Stomach (tissue), 9 donors: Measurements from ENCODE around the gene EFL1. TPM values are rescaled to one million over a fixed set of nuclear protein-coding genes. Genes with fewer than 3 reads are reported as not detected.
A peak's percentile ranks its signal among the peaks of the same experiment; 100 is the strongest.
"Not testable (repeated sequence)": the region's sequence is repeated elsewhere in the genome, so short reads cannot be mapped to it uniquely, and the experiment has no call there.

Experiments used
- DNase-seq, 2 donors: peaks; one replicate each; pipeline versions ENCODE4 v3.0.0 to v3.0.0-alpha.2; 2013 to 2019
- H3K27ac ChIP-seq, 5 donors: fragments of 200-600 bp in 4 of 5; sonication (generic) in 4 of 5; one replicate each; pipeline ENCODE4 v1.5.1; 2013 to 2019; ENCODE audit warnings: mild to moderate bottlenecking in 1 of 5, moderate library complexity in 1 of 5
- H3K27me3 ChIP-seq, 3 donors: fragments of 200-600 bp; sonication (generic); one replicate each; pipeline ENCODE4 v1.5.1; 2017 to 2019; ENCODE audit warnings: mixed run types in 1 of 3
- H3K36me3 ChIP-seq, 4 donors: fragments of 200-600 bp; sonication (generic); 1 replicate in 3 of 4; 2 replicates in 1 of 4; pipeline ENCODE4 v1.5.1; 2016 to 2019
- H3K4me1 ChIP-seq, 4 donors: fragments of 200-600 bp; sonication (generic); one replicate each; pipeline ENCODE4 v1.5.1; 2016 to 2019
- H3K4me3 ChIP-seq, 4 donors: fragments of 200-600 bp; sonication (generic) in 3 of 4; one replicate each; pipeline ENCODE4 v1.5.1; 2016 to 2019; ENCODE audit warnings: mild to moderate bottlenecking in 1 of 4
- H3K9me3 ChIP-seq, 4 donors: fragments of 200-600 bp; sonication (generic); one replicate each; pipeline ENCODE4 v1.5.1; 2016 to 2019
- EP300 ChIP-seq: sonication (generic); formaldehyde crosslinking; IDR thresholded peaks from one replicate; pipeline ENCODE4 v1.6.1; 2017; ENCODE audit warnings: antibody characterized with exemption
- POLR2A ChIP-seq, 4 donors: fragments of 450-650 bp; IDR thresholded peaks; one replicate each; pipeline ENCODE4 v1.6.1; 2016; ENCODE audit warnings: antibody characterized with exemption in 4 of 4, control low read depth in 2 of 4, mild to moderate bottlenecking in 1 of 4, moderate library complexity in 1 of 4
- POLR2AphosphoS5 ChIP-seq, 3 donors: sonication (generic); formaldehyde crosslinking; IDR thresholded peaks; one replicate each; pipeline ENCODE4 v1.6.1; 2016; ENCODE audit warnings: antibody characterized with exemption in 3 of 3
- WGBS, 5 donors: extraction: QIAGEN DNeasy Blood & Tissue Kit in 3 of 5; methylation state at CpG; one replicate each; pipeline versions ENCODE4 v1.1.5 to v1.1.7; 2013 to 2018; 5-methylcytosine and 5-hydroxymethylcytosine counted together
- intact Hi-C: fragments of 100-400 bp; cut with DNase I; formaldehyde crosslinking; loops from one replicate; pipeline ENCODE4 v1.15.1; 2023; ENCODE audit warnings: low total_unique reads
- polyA plus RNA-seq, 3 donors: library from polyadenylated mRNA; stranded (reverse); fragments of 200-250 nt; gene quantifications; one replicate each; pipeline ENCODE4 v1.2.3, GENCODE V29; 2013
- total RNA-seq, 5 donors: library from RNA; depleted of rRNA; stranded (reverse); fragments of >200 nt; gene quantifications; one replicate each; pipeline versions ENCODE4 v1.1.0 to v1.2.3, GENCODE V29; 2014 to 2016
- TF ChIP-seq, protein P1 (sequence below), 7 experiments: fragments of 450-650 bp in 4 of 7; fragments of 200-600 bp in 3 of 7; sonication (generic) in 3 of 7; IDR thresholded peaks; one replicate each; pipeline ENCODE4 v1.5.1; 2016 to 2019; ENCODE audit warnings: antibody characterized with exemption in 7 of 7, control low read depth in 2 of 7, mild to moderate bottlenecking in 1 of 7
- donor health status: healthy with polysubstance abuse.
- donor health status: Bipolar disorder and iron deficiency.
- donor health status: healthy.

Gene EFL1
- total and polyA plus RNA-seq, 8 donors = 4.6 to 19.8 (median 11.1) TPM

DNA sequence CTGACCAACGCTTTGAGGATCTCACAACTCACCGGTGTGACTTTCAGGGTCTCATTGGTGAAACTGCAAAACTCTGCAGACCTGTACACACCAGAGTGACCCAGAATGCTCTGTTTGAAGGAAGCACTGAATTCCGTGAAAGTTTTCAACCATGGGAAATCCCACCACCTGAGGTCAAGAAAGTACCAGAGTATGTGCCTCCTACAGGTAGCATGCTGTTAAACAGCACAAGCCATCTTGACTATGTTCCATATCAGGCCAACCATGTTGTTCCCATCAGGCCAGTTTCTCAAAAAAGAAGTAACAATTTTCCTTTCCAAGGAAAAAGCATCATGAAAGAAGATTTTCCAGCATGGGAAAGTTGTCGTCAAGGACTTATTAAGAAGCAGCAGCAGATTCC, 19.9 kb upstream of the EFL1 start:
- H3K9me3 ChIP-seq, intact Hi-C loops, DNase-seq, H3K36me3 ChIP-seq, H3K27me3 ChIP-seq, H3K4me1 ChIP-seq, H3K27ac ChIP-seq, H3K4me3 ChIP-seq: not testable (repeated sequence)
- WGBS, 5 donors = 79 to 90% (median 85%) methylated on average over 4 of the region's 4 CpGs

DNA sequence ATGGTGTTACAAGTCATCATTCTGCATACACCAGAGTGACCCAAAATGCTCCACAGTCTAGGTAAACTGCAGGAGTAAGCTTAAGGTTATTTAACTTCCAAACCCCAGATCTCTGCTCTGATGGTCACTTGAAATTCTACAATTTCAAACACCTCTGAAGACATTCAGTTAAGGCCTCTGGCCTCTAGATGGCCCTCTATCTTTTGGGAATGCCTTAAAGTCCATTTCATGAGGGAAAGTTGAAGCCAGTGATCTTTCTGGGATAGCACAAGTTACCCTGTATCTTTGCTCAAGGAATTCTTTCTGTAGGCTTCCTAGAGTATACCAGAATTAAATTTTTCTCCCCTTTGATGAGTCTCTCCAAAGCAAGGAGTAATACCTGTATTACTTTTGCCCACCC, 18.7 kb upstream of the EFL1 start:
- DNase-seq, H3K4me3 ChIP-seq, H3K9me3 ChIP-seq, H3K27ac ChIP-seq, intact Hi-C loops, H3K27me3 ChIP-seq, H3K36me3 ChIP-seq, H3K4me1 ChIP-seq: not testable (repeated sequence)

- no peak for DNase-seq
- Histone ChIP-seq H3K9me3 (peaks cover 0 to 11% (median 8%) of the 10 kb centered on the region in 4 donors), H3K27me3 (no peaks in the 10 kb centered on the region), H3K27ac (no peak overlapping the region), H3K4me3 (no peak overlapping the region), H3K36me3 (no peaks in the 10 kb centered on the region), H3K4me1 (no peaks in the 10 kb centered on the region)
- intact Hi-C loops = no loop called here
- TF ChIP-seq POLR2A (IDR thresholded peaks at IDR 0.05) (no peak), EP300 (no peak), POLR2AphosphoS5 (IDR thresholded peaks at IDR 0.05) (no peak)
- TF ChIP-seq, protein P1, sequence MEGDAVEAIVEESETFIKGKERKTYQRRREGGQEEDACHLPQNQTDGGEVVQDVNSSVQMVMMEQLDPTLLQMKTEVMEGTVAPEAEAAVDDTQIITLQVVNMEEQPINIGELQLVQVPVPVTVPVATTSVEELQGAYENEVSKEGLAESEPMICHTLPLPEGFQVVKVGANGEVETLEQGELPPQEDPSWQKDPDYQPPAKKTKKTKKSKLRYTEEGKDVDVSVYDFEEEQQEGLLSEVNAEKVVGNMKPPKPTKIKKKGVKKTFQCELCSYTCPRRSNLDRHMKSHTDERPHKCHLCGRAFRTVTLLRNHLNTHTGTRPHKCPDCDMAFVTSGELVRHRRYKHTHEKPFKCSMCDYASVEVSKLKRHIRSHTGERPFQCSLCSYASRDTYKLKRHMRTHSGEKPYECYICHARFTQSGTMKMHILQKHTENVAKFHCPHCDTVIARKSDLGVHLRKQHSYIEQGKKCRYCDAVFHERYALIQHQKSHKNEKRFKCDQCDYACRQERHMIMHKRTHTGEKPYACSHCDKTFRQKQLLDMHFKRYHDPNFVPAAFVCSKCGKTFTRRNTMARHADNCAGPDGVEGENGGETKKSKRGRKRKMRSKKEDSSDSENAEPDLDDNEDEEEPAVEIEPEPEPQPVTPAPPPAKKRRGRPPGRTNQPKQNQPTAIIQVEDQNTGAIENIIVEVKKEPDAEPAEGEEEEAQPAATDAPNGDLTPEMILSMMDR (IDR thresholded peaks at IDR 0.05) = no peak
These were observed 12.9 kb upstream of the EFL1 start for GRCh38 chr15:82275410-82275809.

DNA sequence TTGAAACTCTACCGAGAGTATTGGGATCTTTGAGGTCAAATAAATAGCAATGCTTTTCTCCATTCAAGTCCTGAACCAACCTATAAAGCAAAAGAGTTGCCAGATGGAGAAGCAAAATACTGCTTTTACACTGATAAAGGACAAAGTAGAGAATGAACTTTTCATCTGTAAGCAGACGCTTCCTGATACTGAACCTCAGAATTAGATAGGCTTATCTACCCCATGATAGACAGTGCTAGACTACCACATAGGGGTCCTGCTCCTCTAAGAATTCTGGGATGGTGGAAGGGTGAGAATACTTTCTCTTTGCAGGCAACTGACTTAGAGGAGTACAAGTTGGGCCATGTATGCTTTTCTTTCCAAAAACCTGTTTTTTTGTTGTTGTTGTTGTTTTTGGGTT, 9.6 kb upstream of the EFL1 start:
- Histone ChIP-seq H3K4me3 (no peak overlapping the region), H3K27me3 (no peaks in the 10 kb centered on the region), H3K4me1 (peaks cover 0 to 8% (median 2%) of the 10 kb centered on the region in 4 donors), H3K36me3 (no peaks in the 10 kb centered on the region), H3K9me3 (peaks cover 0 to 11% (median 8%) of the 10 kb centered on the region in 4 donors), H3K27ac (no peak overlapping the region)
- no peak for DNase-seq
- no peak for TF ChIP-seq EP300
- TF ChIP-seq, protein P1 (IDR thresholded peaks at IDR 0.05) = no peak
- TF ChIP-seq POLR2A (IDR thresholded peaks at IDR 0.05) = no peak
- TF ChIP-seq POLR2AphosphoS5 (IDR thresholded peaks at IDR 0.05) = no peak
- 67 to 84% (median 75%) methylated on average over 2 of the region's 2 CpGs for WGBS, 5 donors
- intact Hi-C loops = no loop called here

GRCh38 chr15:82268454-82268853, 5.9 kb upstream of the EFL1 start:
- H3K36me3 ChIP-seq, intact Hi-C loops, H3K27me3 ChIP-seq, H3K27ac ChIP-seq, H3K9me3 ChIP-seq, H3K4me3 ChIP-seq: not testable (repeated sequence)
- H3K4me1 ChIP-seq = peaks cover 0 to 20% (median 12%) of the 10 kb centered on the region in 4 donors
- 12 to 68% (median 42%) methylated on average over 2 of the region's 2 CpGs for WGBS, 5 donors
- DNase-seq = peak in 1 of 2 donors; percentile 11

GRCh38 chr15:82267137-82267536, 4.6 kb upstream of the EFL1 start:
- Histone ChIP-seq H3K27ac (peak overlapping the region in 2 of 5 donors; percentile 76 to 81), H3K4me1 (peaks cover 0 to 27% (median 19%) of the 10 kb centered on the region in 4 donors)
- H3K36me3 ChIP-seq, intact Hi-C loops, H3K9me3 ChIP-seq, H3K4me3 ChIP-seq, H3K27me3 ChIP-seq, DNase-seq: not testable (repeated sequence)
- 41 to 62% (median 54%) methylated on average over 2 of the region's 2 CpGs for WGBS, 5 donors

DNA sequence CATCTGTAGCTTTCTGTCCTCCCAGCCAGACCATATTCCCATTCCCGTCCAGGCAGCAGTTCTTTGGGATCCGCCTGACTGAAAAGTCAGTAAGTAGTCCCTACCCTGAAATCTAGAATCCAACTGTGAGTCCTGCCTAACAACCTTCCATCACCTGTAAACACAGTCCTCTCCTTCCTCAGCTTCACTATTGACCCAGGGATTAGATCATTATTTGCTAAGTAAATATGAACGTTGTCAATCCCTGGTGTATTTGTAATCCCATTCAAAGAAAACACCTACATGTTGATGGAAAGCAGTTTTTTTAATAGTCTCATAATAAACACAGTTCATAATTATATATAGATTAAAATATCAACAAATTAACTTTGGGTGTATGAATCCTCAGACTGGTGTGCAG, 816 bp upstream of the EFL1 start:
- Histone ChIP-seq H3K4me1 (peaks cover 12 to 48% (median 32%) of the 10 kb centered on the region in 4 donors), H3K27ac (peak overlapping the region; percentile 69 to 88 (median 83)), H3K9me3 (no peaks in the 10 kb centered on the region), H3K27me3 (no peaks in the 10 kb centered on the region), H3K4me3 (peak overlapping the region; percentile 59 to 91 (median 71)), H3K36me3 (peaks cover 3 to 12% (median 8%) of the 10 kb centered on the region in 4 donors)
- intact Hi-C loops = no loop called here
- TF ChIP-seq POLR2A (IDR thresholded peaks at IDR 0.05) (no peak), POLR2AphosphoS5 (IDR thresholded peaks at IDR 0.05) (peak in 1 of 3 donors; percentile 40)
- TF ChIP-seq, protein P1 (IDR thresholded peaks at IDR 0.05) = no peak
- WGBS, 5 donors = 7 to 26% (median 19%) methylated on average over 3 of the region's 3 CpGs
- DNase-seq = peak in 1 of 2 donors; percentile 72

GRCh38 chr15:82261566-82262421, 740 bp downstream of the EFL1 start:
- intact Hi-C loops, H3K27me3 ChIP-seq, H3K9me3 ChIP-seq: not testable (repeated sequence)
- WGBS, 5 donors = 2 to 4% (median 3%) methylated on average over 16 to 19 of the region's 19 CpGs
- Histone ChIP-seq H3K4me1 (peaks cover 12 to 37% (median 27%) of the 10 kb centered on the region in 4 donors), H3K27ac (peak overlapping the region; percentile 69 to 88 (median 83)), H3K36me3 (peaks cover 6 to 26% (median 23%) of the 10 kb centered on the region in 4 donors), H3K4me3 (peak overlapping the region; percentile 59 to 91 (median 71))
- peak; percentile 26 to 46 for DNase-seq
